H1 (cell line): ENCODE results near the gene PLXNA3. TPM values are rescaled to one million over a fixed set of nuclear protein-coding genes. Genes with fewer than 3 reads are reported as not detected.

Experiments used
- BCL11A ChIP-seq, 2 experiments: IDR thresholded peaks; one replicate each; pipeline ENCODE4 v1.6.1; 2011; ENCODE audit warnings: low read depth in 2 of 2, low read length in 2 of 2, mild to moderate bottlenecking in 2 of 2
- CHD1 ChIP-seq: IDR thresholded peaks from 2 replicates; pipeline ENCODE4 v1.6.1; 2012; ENCODE audit warnings: low read depth, low read length, improper control_type of control experiment
- CHD2 ChIP-seq: IDR thresholded peaks from 2 replicates; pipeline ENCODE4 v1.6.1; 2012; ENCODE audit warnings: low read length, improper control_type of control experiment
- CHD7 ChIP-seq: fragments of 300-600 bp; sonication (generic); IDR thresholded peaks from 2 replicates; pipeline ENCODE4 v1.7.1; 2012; ENCODE audit warnings: low read length, moderate library complexity, mild to moderate bottlenecking, inconsistent platforms; ENCODE audit not compliant: insufficient replicate concordance
- E2F6 ChIP-seq: IDR thresholded peaks from 2 replicates; pipeline ENCODE4 v1.6.1; 2012; ENCODE audit warnings: inconsistent platforms
- EGR1 ChIP-seq: IDR thresholded peaks from 2 replicates; pipeline ENCODE4 v1.6.1; 2011; ENCODE audit warnings: low read depth, low read length, borderline replicate concordance
- JUN ChIP-seq: IDR thresholded peaks from 2 replicates; pipeline ENCODE4 v1.6.1; 2011; ENCODE audit warnings: low read depth, mild to moderate bottlenecking, improper control_type of control experiment, low read length
- KDM4A ChIP-seq: IDR thresholded peaks from one replicate; pipeline ENCODE4 v1.7.1; 2012; ENCODE audit warnings: low read depth, mild to moderate bottlenecking, moderate library complexity, low read length, inconsistent platforms; ENCODE audit not compliant: severe bottlenecking
- SIX5 ChIP-seq: IDR thresholded peaks from 2 replicates; pipeline ENCODE4 v1.6.1; 2011; ENCODE audit warnings: mild to moderate bottlenecking, low read depth, low read length
- SP1 ChIP-seq: IDR thresholded peaks from 2 replicates; pipeline ENCODE4 v1.6.1; 2011; ENCODE audit warnings: low read depth, low read length
- TCF12 ChIP-seq: IDR thresholded peaks from 2 replicates; pipeline ENCODE4 v1.6.1; 2011; ENCODE audit warnings: low read depth, mild to moderate bottlenecking, low read length
- ZNF274 ChIP-seq: IDR thresholded peaks from 2 replicates; pipeline ENCODE4 v1.7.0; 2012; ENCODE audit warnings: low read length, borderline replicate concordance; ENCODE audit errors: extremely low read depth
- polyA plus RNA-seq, 7 experiments: library from polyadenylated mRNA; depleted of rRNA in 3 of 7; stranded (reverse) in 5 of 7; unstranded in 2 of 7; fragments of >200 nt in 5 of 7; fragments of 200-250 nt in 2 of 7; gene quantifications; 1 replicate in 5 of 7; 2 replicates in 1 of 7; 4 replicates in 1 of 7; pipeline versions ENCODE4 v1.2.1 to v1.2.3, GENCODE V29; 2011 to 2013; ENCODE audit warnings: missing spikeins in 2 of 7, mixed read lengths in 2 of 7
- total RNA-seq: library from RNA; stranded (reverse); fragmentation: NEBNext Ultra II Directional; extraction: Animal tissue kit (Norgen Biotek cat#: 25700); gene quantifications from 2 replicates; pipeline ENCODE4 v1.2.1, GENCODE V29; 2021

PLXNA3 gene
- total and polyA plus RNA-seq, 2 of the 8 experiments (the other 6 are each of a cell fraction or from before 2014, with no cell fraction given) = 10.7 to 18.2 TPM

- TF ChIP-seq CHD7 (no peak), KDM4A (no peak), E2F6 (no peak), TCF12 (no peak), CHD2 (no peak), SP1 (no peak), JUN (no peak), CHD1 (no peak), ZNF274 (no peak), BCL11A (IDR thresholded peaks at IDR 0.05; ENCODE audit: low read depth in 2 of 2, low read length in 2 of 2) (no peak), EGR1 (no peak), SIX5 (no peak)
Measured at GRCh38 chrX:154470434-154470833, 12.4 kb downstream of the PLXNA3 start (continued).
